Prostate gland (tissue), 2 donors: ENCODE measurements around the gene RALGPS2.

Experiments used
- POLR2AphosphoS5 ChIP-seq: sonication (generic); formaldehyde crosslinking; IDR thresholded peaks from one replicate; pipeline ENCODE4 v1.6.1; 2017; ENCODE audit warnings: antibody characterized with exemption
- TF ChIP-seq, protein P1 (sequence below), 4 experiments: fragments of 200-600 bp in 2 of 4; fragments of 450-650 bp in 2 of 4; sonication (generic) in 2 of 4; IDR thresholded peaks; 1 replicate in 3 of 4; 2 replicates in 1 of 4; pipeline ENCODE4 v1.5.1; 2016 to 2019; ENCODE audit warnings: antibody characterized with exemption in 4 of 4, mild to moderate bottlenecking in 2 of 4, moderate library complexity in 2 of 4

DNA sequence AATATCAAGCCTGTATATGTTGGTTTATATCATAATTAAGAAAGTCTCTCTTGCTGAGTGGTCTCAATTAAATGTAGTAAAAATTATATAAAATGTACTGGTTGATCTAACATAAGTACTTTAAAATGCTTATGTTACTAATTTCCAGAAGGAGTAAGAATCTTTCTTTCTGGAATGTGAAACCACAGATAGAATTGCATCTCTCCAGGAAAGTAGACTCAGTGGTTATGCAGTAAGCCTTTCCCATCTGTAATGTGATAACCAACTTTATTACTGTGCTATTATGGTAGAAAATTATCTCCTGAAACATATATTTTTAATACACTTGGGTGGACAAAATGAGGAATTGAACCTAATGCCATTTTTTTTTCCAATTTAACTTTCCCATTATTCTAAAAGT lies 8.9 kb upstream of the RALGPS2 start:
- TF ChIP-seq, protein P1, sequence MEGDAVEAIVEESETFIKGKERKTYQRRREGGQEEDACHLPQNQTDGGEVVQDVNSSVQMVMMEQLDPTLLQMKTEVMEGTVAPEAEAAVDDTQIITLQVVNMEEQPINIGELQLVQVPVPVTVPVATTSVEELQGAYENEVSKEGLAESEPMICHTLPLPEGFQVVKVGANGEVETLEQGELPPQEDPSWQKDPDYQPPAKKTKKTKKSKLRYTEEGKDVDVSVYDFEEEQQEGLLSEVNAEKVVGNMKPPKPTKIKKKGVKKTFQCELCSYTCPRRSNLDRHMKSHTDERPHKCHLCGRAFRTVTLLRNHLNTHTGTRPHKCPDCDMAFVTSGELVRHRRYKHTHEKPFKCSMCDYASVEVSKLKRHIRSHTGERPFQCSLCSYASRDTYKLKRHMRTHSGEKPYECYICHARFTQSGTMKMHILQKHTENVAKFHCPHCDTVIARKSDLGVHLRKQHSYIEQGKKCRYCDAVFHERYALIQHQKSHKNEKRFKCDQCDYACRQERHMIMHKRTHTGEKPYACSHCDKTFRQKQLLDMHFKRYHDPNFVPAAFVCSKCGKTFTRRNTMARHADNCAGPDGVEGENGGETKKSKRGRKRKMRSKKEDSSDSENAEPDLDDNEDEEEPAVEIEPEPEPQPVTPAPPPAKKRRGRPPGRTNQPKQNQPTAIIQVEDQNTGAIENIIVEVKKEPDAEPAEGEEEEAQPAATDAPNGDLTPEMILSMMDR (IDR thresholded peaks at IDR 0.05): no peak
- TF ChIP-seq POLR2AphosphoS5: no peak
